ENCODE results near the gene TRIM28.

TRIM28 gene

GRCh38 chr19:58581227-58582141 lies 37.6 kb downstream of the TRIM28 start:
- DNase-seq: peak; percentile 92

GRCh38 chr19:58582985-58583384 lies 39.1 kb downstream of the TRIM28 start:
- DNase-seq: no peak

- DNase-seq: no peak
Measured at GRCh38 chr19:58584498-58585441, 40.9 kb downstream of the TRIM28 start.

- no peak for DNase-seq
Measured at GRCh38 chr19:58585442-58586132, 41.7 kb downstream of the TRIM28 start.

GRCh38 chr19:58586133-58586765 lies 42.4 kb downstream of the TRIM28 start:
- DNase-seq: no peak

All from CD4-positive, alpha-beta T cell treated with Interleukin-21 for 1 hour (primary cell).